ENCODE measurements around the gene SYAP1. TPM values are rescaled to one million over a fixed set of nuclear protein-coding genes. Genes with fewer than 3 reads are reported as not detected.

The SYAP1 gene
- total and polyA plus RNA-seq, 2 of the 8 experiments (the other 6 are each of a cell fraction or from before 2014, with no cell fraction given) = 2.9 to 20.3 TPM

- H3K27me3 ChIP-seq (replicated peaks in 1 of 4; ENCODE audit: control insufficient read depth in 3 of 4, extremely low read depth in 1 of 4, insufficient read depth in 3 of 4, low read length in 3 of 4) = no peaks in the 10 kb centered on the region
- H2BK12ac ChIP-seq (ENCODE audit: low read depth, low read length) = no peak overlapping the region
- no peak for DNase-seq (ENCODE audit: low read depth in 1 of 2, low spot score in 2 of 2)
- ChIA-PET CTCF (ENCODE audit: partially characterized antibody) (interaction anchor here (0.8 to 1.5 kb wide), 3 partner anchors 9 to 64 kb away, joined by 3 read pairs; no protein-coding TSS in a partner anchor), POLR2A (ENCODE audit: partially characterized antibody) (interaction anchor here (1.2 to 1.8 kb wide), 3 partner anchors 9 to 16 kb away, joined by 3 to 9 read pairs (median 3); no protein-coding TSS in a partner anchor)
- no peak overlapping the region for H2BK15ac ChIP-seq (ENCODE audit: low read length)
- H3K79me1 ChIP-seq (ENCODE audit: low read depth, low read length) = no peaks in the 10 kb centered on the region
- H2BK120ac ChIP-seq (replicated peaks; ENCODE audit: low read depth, low read length) = no peak overlapping the region
- H2BK5ac ChIP-seq (ENCODE audit: low read depth, low read length) = no peak overlapping the region
- WGBS, 2 experiments (ENCODE audit: extremely low coverage in 1 of 2, insufficient coverage in 1 of 2, insufficient read length in 1 of 2, insufficient replicate concordance in 2 of 2, low coverage in 1 of 2, low lambda C conversion rate in 2 of 2, missing lambda C conversion rate in 1 of 2) = 88% methylated on average over 1 of the region's 1 CpG; no CpG with 5 or more reads in 1 of the 2 experiments
- no peak overlapping the region for H3K56ac ChIP-seq (replicated peaks; ENCODE audit: insufficient read length, low read depth, low read length)
- no peak overlapping the region for H2AK5ac ChIP-seq (ENCODE audit: low read depth, low read length)
- H4K8ac ChIP-seq (ENCODE audit: extremely low read depth, insufficient read depth, low read length) = no peak overlapping the region
- H3K4ac ChIP-seq (replicated peaks; ENCODE audit: insufficient read length, low read depth, low read length) = no peak overlapping the region
- no peak overlapping the region for H4K5ac ChIP-seq (ENCODE audit: insufficient read length, low read depth, low read length)
- no peak overlapping the region for H3K9ac ChIP-seq (replicated peaks in 1 of 4; ENCODE audit: extremely low read depth in 1 of 4, low read depth in 3 of 4, low read length in 3 of 4)
- no peak overlapping the region for H3K4me2 ChIP-seq (ENCODE audit: insufficient read depth in 1 of 2, low read depth in 2 of 2, low read length in 2 of 2)
- no peak overlapping the region for H3K23ac ChIP-seq (ENCODE audit: insufficient read length)
- FAIRE-seq = no peak
- H2BK20ac ChIP-seq (ENCODE audit: low read length) = no peak overlapping the region
- H3K9me3 ChIP-seq (ENCODE audit: insufficient read depth in 2 of 2, low read depth in 1 of 2, low read length in 1 of 2) = no peaks in the 10 kb centered on the region; a peak in 1 of 4 replicates
- no peaks in the 10 kb centered on the region for H3K23me2 ChIP-seq (ENCODE audit: low read depth, low read length)
- no peak overlapping the region for H3K4me3 ChIP-seq (ENCODE audit: extremely low read depth in 1 of 4, insufficient read depth in 2 of 4, low read depth in 3 of 4, low read length in 4 of 4)
- no peaks in the 10 kb centered on the region for H4K20me1 ChIP-seq (replicated peaks in 1 of 2; ENCODE audit: control insufficient read depth in 1 of 2, insufficient read depth in 2 of 2, low read length in 2 of 2)
- H3K14ac ChIP-seq (ENCODE audit: insufficient read length) = no peak overlapping the region
- H2AFZ ChIP-seq (ENCODE audit: low read length) = no peak overlapping the region
- H3K79me2 ChIP-seq (ENCODE audit: control insufficient read depth in 1 of 2, insufficient read depth in 2 of 2, low read length in 2 of 2) = no peaks in the 10 kb centered on the region
- no peaks in the 10 kb centered on the region; a peak in 1 of 7 replicates for H3K4me1 ChIP-seq (replicated peaks in 1 of 4; ENCODE audit: control insufficient read depth in 3 of 4, insufficient read depth in 4 of 4, low read length in 3 of 4)
- no peak overlapping the region for H4K91ac ChIP-seq (replicated peaks; ENCODE audit: insufficient read length, low read length)
- H3K27ac ChIP-seq (ENCODE audit: low read depth, low read length) = no peak overlapping the region
- peaks cover 0 to 18% (median 7%) of the 10 kb centered on the region in 4 experiments; a peak in 2 of 8 replicates for H3K36me3 ChIP-seq (ENCODE audit: control insufficient read depth in 2 of 4, insufficient read depth in 4 of 4, low read length in 3 of 4)
- H3K18ac ChIP-seq (ENCODE audit: extremely low read depth, low read length) = no peak overlapping the region
- TF ChIP-seq USF2 (IDR thresholded peaks at IDR 0.05; ENCODE audit: low read length) (no peak), SIRT6 (IDR thresholded peaks at IDR 0.05; ENCODE audit: low read length) (no peak)
Observed at GRCh38 chrX:16762579-16762978, 43.2 kb downstream of the SYAP1 start.
